ENCODE measurements around the gene GTF2IRD2. TPM values are rescaled to one million over a fixed set of nuclear protein-coding genes. Genes with fewer than 3 reads are reported as not detected.
"Not testable (repeated sequence)": the region's sequence is repeated elsewhere in the genome, so short reads cannot be mapped to it uniquely, and the experiment has no call there.

Gene GTF2IRD2
- polyA plus RNA-seq (ENCODE audit: insufficient read length in 12 of 12), result 10 to 100 TPM in 10 of 12 donors, 1 to 10 TPM in 1, not detected in 1; 8.9 to 24.6 (median 19.3) TPM
- long read RNA-seq, donor 1, partial matches to known transcripts, result 63 of 67 reads
- long read RNA-seq, donor 1, other reads (novel, unspliced or antisense), result 0 of 67 reads
- long read RNA-seq, donor 2, partial matches to known transcripts, result 13 of 17 reads
- long read RNA-seq, donor 2, other reads (novel, unspliced or antisense), result 0 of 17 reads
- long read RNA-seq, donor 3, partial matches to known transcripts, result 0 of 2 reads
- long read RNA-seq, donor 3, other reads (novel, unspliced or antisense), result 0 of 2 reads
- long read RNA-seq, donor 4, partial matches to known transcripts, result 0 of 1 reads
- long read RNA-seq, donor 4, other reads (novel, unspliced or antisense), result 0 of 1 reads
- long read RNA-seq, donor 5, partial matches to known transcripts, result 46 of 64 reads
- long read RNA-seq, donor 5, other reads (novel, unspliced or antisense), result 15 of 64 reads
- long read RNA-seq, donor 6, partial matches to known transcripts, result 9 of 10 reads
- long read RNA-seq, donor 6, other reads (novel, unspliced or antisense), result 0 of 10 reads
- long read RNA-seq, donor 7, partial matches to known transcripts, result 0 of 2 reads
- long read RNA-seq, donor 7, other reads (novel, unspliced or antisense), result 0 of 2 reads
- long read RNA-seq, donor 8, partial matches to known transcripts, result 0 of 12 reads
- long read RNA-seq, donor 8, other reads (novel, unspliced or antisense), result 6 of 12 reads
- long read RNA-seq, donor 9, partial matches to known transcripts, result 6 of 7 reads
- long read RNA-seq, donor 9, other reads (novel, unspliced or antisense), result 0 of 7 reads
- long read RNA-seq, donor 10, partial matches to known transcripts, result 6 of 17 reads
- long read RNA-seq, donor 10, other reads (novel, unspliced or antisense), result 9 of 17 reads
- long read RNA-seq, donor 11, partial matches to known transcripts, result 17 of 22 reads
- long read RNA-seq, donor 11, other reads (novel, unspliced or antisense), result 0 of 22 reads

GRCh38 chr7:74850833-74851721 lies at the start of gene GTF2IRD2:
GTF2IRD2 (minus strand) TSS chr7:74851605; CDS start chr7:74836378, 15,227 bp downstream.
- not testable (repeated sequence) for DNase-seq

- DNase-seq, result peak; percentile 56
These were observed 39.0 kb upstream of the GTF2IRD2 start for GRCh38 chr7:74890158-74891123.

- not testable (repeated sequence) for DNase-seq
These were observed 38.2 kb upstream of the GTF2IRD2 start for GRCh38 chr7:74889518-74890129.

GRCh38 chr7:74885295-74885694 lies 33.9 kb upstream of the GTF2IRD2 start:
- not testable (repeated sequence) for DNase-seq

DNA sequence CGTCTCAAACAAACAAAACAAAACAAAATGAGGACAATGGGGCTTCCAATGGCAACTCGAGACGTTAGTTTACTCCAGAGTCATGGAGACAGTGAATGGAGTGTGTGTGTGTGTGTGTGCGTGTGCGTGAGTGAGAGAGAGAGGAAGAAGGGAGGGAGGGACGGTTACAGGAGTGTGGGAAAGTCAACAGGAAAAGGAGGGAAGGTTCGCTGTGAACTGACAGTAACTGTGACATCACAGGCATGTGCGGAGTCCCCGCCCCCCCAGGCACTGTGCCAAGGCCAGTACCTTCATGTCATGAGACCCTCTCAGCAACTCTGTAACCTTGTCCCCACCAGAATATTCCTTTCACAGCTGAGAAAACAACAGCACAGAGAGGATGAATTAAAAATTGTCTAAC lies 30.7 kb upstream of the GTF2IRD2 start:
- DNase-seq, result not testable (repeated sequence)

GRCh38 chr7:74874748-74875512 lies 23.5 kb upstream of the GTF2IRD2 start:
- DNase-seq, result not testable (repeated sequence)

GRCh38 chr7:74874104-74874747 lies 22.8 kb upstream of the GTF2IRD2 start:
- DNase-seq, result not testable (repeated sequence)

- not testable (repeated sequence) for DNase-seq
These were observed 21.1 kb upstream of the GTF2IRD2 start for GRCh38 chr7:74872542-74872941.

- not testable (repeated sequence) for DNase-seq
These were observed 14.4 kb upstream of the GTF2IRD2 start for GRCh38 chr7:74865777-74866176.

GRCh38 chr7:74849853-74850252 lies 1.6 kb downstream of the GTF2IRD2 start:
- DNase-seq, result not testable (repeated sequence)

GRCh38 chr7:74830411-74830810 lies 21.0 kb downstream of the GTF2IRD2 start:
- not testable (repeated sequence) for DNase-seq

GRCh38 chr7:74829959-74830358 lies 21.4 kb downstream of the GTF2IRD2 start:
- not testable (repeated sequence) for DNase-seq

- DNase-seq, result not testable (repeated sequence)
These were observed 30.1 kb downstream of the GTF2IRD2 start for GRCh38 chr7:74821259-74821658.

- not testable (repeated sequence) for DNase-seq
These were observed 31.1 kb downstream of the GTF2IRD2 start for GRCh38 chr7:74820146-74820805.

- DNase-seq, result not testable (repeated sequence)
These were observed 35.5 kb downstream of the GTF2IRD2 start for GRCh38 chr7:74815882-74816281.

DNA sequence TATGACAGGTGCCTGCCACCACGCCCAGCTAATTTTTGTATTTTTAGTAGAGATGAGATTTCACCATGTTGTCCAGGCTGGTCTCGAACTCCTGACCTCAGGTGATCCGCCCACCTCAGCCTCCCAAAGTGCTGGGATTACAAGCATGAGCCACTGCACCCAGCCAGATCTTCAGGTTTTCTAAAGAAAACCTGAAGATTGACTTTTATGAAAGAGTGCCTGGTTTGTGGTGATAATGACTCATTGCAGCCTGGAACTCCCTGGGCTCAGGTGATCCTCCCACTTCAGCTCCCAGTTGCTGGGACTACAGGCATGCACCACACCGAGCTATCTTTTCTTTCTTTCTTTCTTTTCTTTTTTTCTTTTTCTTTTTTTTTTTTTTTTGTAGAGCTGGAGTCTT lies 52.8 kb downstream of the GTF2IRD2 start:
- not testable (repeated sequence) for DNase-seq

Data from muscle of arm (tissue), 14 donors.